RPMI8226 (cell line): Measurements from ENCODE around the gene SLC35E4.

Experiments
- DNase-seq: peaks from one replicate; pipeline ENCODE4 v3.0.0-alpha.2; 2015

SLC35E4 gene

DNA sequence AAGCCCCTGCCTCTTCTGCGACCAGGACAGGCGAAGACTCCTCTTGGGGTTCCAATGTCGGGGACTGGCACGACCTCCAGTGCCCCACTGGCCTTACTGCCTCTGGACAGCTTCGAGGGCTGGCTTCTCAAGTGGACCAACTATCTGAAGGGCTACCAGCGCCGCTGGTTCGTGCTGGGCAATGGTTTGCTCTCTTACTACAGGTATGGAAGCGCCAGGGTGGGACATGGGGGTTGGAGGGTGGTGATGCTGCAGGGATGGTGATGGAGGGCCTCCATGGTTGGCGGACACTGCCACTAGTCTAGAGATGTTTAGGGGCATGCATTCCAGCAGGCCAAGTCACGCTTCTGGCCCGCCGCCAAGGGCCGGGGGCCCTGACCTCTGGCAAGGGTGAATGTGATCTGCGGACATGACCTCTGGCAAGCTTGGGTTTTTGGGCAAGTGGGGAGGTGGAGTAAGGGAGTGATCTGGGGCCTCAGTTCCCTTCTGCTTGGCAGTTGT is 59.8 kb downstream of the SLC35E4 start:
- no peak for DNase-seq

DNA sequence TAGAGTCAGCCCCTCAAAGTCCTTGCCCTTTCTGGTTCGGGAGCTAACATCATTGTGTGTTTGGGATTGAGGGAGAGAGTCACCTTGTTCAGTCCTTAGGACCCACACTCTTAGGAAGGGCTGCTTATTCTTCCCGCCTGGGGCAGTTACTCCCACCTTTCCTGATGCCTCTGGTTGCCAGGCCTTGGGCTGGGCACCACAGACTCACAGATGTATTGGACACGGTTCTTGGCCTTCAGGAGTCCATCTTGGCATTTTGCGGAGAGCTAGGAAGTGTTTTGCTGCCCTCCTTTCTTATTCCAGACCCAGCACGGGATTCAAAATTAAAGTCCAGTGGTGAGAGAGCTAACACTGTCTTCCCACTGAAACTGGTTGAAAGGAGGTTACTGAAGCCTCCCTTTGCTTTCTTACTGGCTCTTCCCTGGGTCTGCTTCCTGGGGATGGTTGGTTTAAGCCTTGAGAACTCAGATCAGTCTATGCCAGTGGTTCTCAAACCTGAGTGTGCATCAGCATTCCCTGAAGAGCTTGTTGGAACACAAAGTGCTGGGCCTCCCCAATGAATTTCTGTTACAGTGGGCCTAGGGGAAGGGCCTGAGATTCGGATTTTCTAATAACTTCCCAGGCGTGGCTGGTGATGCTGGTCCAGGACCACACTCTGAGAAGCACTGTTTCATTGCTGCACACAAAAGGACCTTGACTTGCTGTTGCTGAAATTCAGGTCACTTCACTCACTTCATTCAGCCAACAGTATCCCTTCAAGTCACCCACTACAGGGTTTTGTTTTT is 60.5 kb downstream of the SLC35E4 start:
- DNase-seq: no peak
